SU-DHL-6 (cell line): Measurements from ENCODE around the gene CFAP100.

Source experiments
- EZH2phosphoT487 ChIP-seq: fragments of 200-600 bp; sonication (generic), shearing (Covaris generic); conservative IDR thresholded peaks from 2 replicates; pipeline ENCODE4 v1.6.1; 2018; ENCODE audit warnings: mild to moderate bottlenecking, antibody characterized with exemption, low read length, moderate library complexity, mixed read lengths
- TF ChIP-seq, protein P1 (sequence below): fragments of 200-600 bp; sonication (generic); IDR thresholded peaks from one replicate; pipeline ENCODE4 v1.5.1; 2017; ENCODE audit warnings: antibody characterized with exemption, mild to moderate bottlenecking, low read length, moderate library complexity; ENCODE audit not compliant: insufficient read depth, poor library complexity, severe bottlenecking

GRCh38 chr3:126355777-126356372 is 38.8 kb upstream of the CFAP100 start:
- TF ChIP-seq, protein P1, sequence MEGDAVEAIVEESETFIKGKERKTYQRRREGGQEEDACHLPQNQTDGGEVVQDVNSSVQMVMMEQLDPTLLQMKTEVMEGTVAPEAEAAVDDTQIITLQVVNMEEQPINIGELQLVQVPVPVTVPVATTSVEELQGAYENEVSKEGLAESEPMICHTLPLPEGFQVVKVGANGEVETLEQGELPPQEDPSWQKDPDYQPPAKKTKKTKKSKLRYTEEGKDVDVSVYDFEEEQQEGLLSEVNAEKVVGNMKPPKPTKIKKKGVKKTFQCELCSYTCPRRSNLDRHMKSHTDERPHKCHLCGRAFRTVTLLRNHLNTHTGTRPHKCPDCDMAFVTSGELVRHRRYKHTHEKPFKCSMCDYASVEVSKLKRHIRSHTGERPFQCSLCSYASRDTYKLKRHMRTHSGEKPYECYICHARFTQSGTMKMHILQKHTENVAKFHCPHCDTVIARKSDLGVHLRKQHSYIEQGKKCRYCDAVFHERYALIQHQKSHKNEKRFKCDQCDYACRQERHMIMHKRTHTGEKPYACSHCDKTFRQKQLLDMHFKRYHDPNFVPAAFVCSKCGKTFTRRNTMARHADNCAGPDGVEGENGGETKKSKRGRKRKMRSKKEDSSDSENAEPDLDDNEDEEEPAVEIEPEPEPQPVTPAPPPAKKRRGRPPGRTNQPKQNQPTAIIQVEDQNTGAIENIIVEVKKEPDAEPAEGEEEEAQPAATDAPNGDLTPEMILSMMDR, result no peak
- no peak for TF ChIP-seq EZH2phosphoT487
